HepG2 (cell line): ENCODE data around the gene CCNI2. TPM values are rescaled to one million over a fixed set of nuclear protein-coding genes. Genes with fewer than 3 reads are reported as not detected.
A peak's percentile ranks its signal among the peaks of the same experiment; 100 is the strongest.

Source experiments
- ATAC-seq: fragments of 200-7000 bp; cut with Tn5 transposase; 3 replicates; pipeline ENCODE4 v1.9.1; 2020; ENCODE audit warnings: mild to moderate bottlenecking, moderate library complexity
- BruUV-seq: library from RNA; stranded (reverse); fragments of 400-500 nt; replicated peaks from 2 replicates; lab custom pipeline; 2021; lab: Mats Ljungman, UMichigan
- CTCF ChIA-PET: fragments of 300-600 bp; formaldehyde crosslinking; extraction: SDS; loops from one replicate; lab custom pipeline; 2021; ENCODE audit warnings: low total read pairs, inconsistent platforms, low intra/inter-chr PET ratio; lab: Yijun Ruan, JAX
- POLR2A ChIA-PET: fragments of 350-600 bp; sonication (Branson Sonifier 250); formaldehyde crosslinking; loops from one replicate; lab custom pipeline; 2020; ENCODE audit warnings: antibody characterized with exemption, inconsistent platforms; lab: Yijun Ruan, JAX
- DNase-seq: peaks from one replicate; pipeline ENCODE4 v3.0.0-alpha.2; 2015; ENCODE audit warnings: low spot score
- FAIRE-seq: peaks from 3 replicates; lab custom pipeline; 2011; peaks lifted over from hg19 to GRCh38; lab: Jason Lieb, UNC
- H2AFZ ChIP-seq: one replicate; pipeline ENCODE4 v1.6.1; 2011; ENCODE audit warnings: low read length, inconsistent platforms
- H3K27ac ChIP-seq: fragments of 300-600 bp; 3 replicates; pipeline ENCODE4 v1.8.0; 2011; ENCODE audit warnings: mixed run types, mild to moderate bottlenecking, mixed read lengths, low read length, inconsistent platforms; ENCODE audit not compliant: insufficient read depth; ENCODE audit errors: extremely low read length
- H3K27me3 ChIP-seq, 2 experiments: fragments of 200-600 bp in 1 of 2; 2 replicates in 1 of 2; 3 replicates in 1 of 2; pipeline versions ENCODE4 v1.6.0 to v1.8.0; 2011; ENCODE audit warnings: low read length in 2 of 2, mild to moderate bottlenecking in 2 of 2, moderate library complexity in 2 of 2, inconsistent platforms in 1 of 2; ENCODE audit not compliant: insufficient read depth in 2 of 2, control insufficient read depth in 1 of 2
- H3K36me3 ChIP-seq, 2 experiments: fragments of 200-600 bp in 1 of 2; replicated peaks in 1 of 2; 2 replicates in 1 of 2; 3 replicates in 1 of 2; pipeline versions ENCODE4 v1.5.1 to v1.8.0; 2011; ENCODE audit warnings: low read length in 2 of 2, inconsistent platforms in 1 of 2; ENCODE audit not compliant: insufficient read depth in 2 of 2, control insufficient read depth in 1 of 2
- H3K4me1 ChIP-seq: 2 replicates; pipeline ENCODE4 v1.5.1; 2012; ENCODE audit warnings: low read length, inconsistent platforms; ENCODE audit not compliant: insufficient read depth
- H3K4me2 ChIP-seq: 2 replicates; pipeline ENCODE4 v1.6.0; 2011; ENCODE audit warnings: low read depth, low read length, inconsistent platforms
- H3K4me3 ChIP-seq, 3 experiments: fragments of 200-600 bp in 1 of 3; sonication (generic), shearing (Covaris generic) in 1 of 3; replicated peaks in 1 of 3; 2 replicates each; pipeline ENCODE4 v1.5.1; 2011 to 2016; ENCODE audit warnings: low read length in 3 of 3, inconsistent platforms in 2 of 3, low read depth in 2 of 3, mild to moderate bottlenecking in 2 of 3, control low read depth in 1 of 3, mixed read lengths in 1 of 3; ENCODE audit not compliant: insufficient read depth in 1 of 3
- H3K79me2 ChIP-seq: one replicate; pipeline ENCODE4 v1.6.1; 2011; ENCODE audit warnings: low read length, inconsistent platforms; ENCODE audit not compliant: insufficient read depth
- H3K9ac ChIP-seq: 2 replicates; pipeline ENCODE4 v1.6.0; 2011; ENCODE audit warnings: mild to moderate bottlenecking, low read depth, low read length, inconsistent platforms; ENCODE audit not compliant: insufficient read depth
- H3K9me3 ChIP-seq: 2 replicates; pipeline ENCODE4 v1.5.1; 2012; ENCODE audit warnings: mild to moderate bottlenecking, low read length
- H4K20me1 ChIP-seq: 2 replicates; pipeline ENCODE4 v1.6.0; 2011; ENCODE audit warnings: inconsistent platforms, mild to moderate bottlenecking, low read length, moderate library complexity; ENCODE audit not compliant: insufficient read depth
- AKNA ChIP-seq: sonication (generic); formaldehyde crosslinking; IDR thresholded peaks from 2 replicates; pipeline ENCODE4 v1.4.0; 2020; ENCODE audit warnings: missing genetic modification reagents, borderline replicate concordance
- CEBPB ChIP-seq: IDR thresholded peaks from 2 replicates; pipeline ENCODE4 v1.6.1; 2011; ENCODE audit warnings: low read depth, low read length, improper control_type of control experiment, borderline replicate concordance
- HOXA5 ChIP-seq: sonication (generic); formaldehyde crosslinking; IDR thresholded peaks from 2 replicates; pipeline ENCODE4 v1.4.0; 2020; ENCODE audit warnings: missing genetic modification reagents
- NAIF1 ChIP-seq: sonication (generic); formaldehyde crosslinking; IDR thresholded peaks from 2 replicates; pipeline ENCODE4 v1.5.0; 2020; ENCODE audit warnings: mild to moderate bottlenecking, missing genetic modification reagents, borderline replicate concordance
- NFIC ChIP-seq: IDR thresholded peaks from 2 replicates; pipeline ENCODE4 v1.6.1; 2012; ENCODE audit warnings: mild to moderate bottlenecking, low read length, inconsistent platforms
- SNAI1 ChIP-seq: sonication (generic); formaldehyde crosslinking; IDR thresholded peaks from 2 replicates; pipeline ENCODE4 v1.5.0; 2020; ENCODE audit warnings: mild to moderate bottlenecking, missing genetic modification reagents, borderline replicate concordance
- SRSF9 ChIP-seq: fragments of 200-400 bp; formaldehyde crosslinking; IDR thresholded peaks from 2 replicates; pipeline ENCODE4 v1.6.1; 2018; ENCODE audit warnings: borderline replicate concordance, mild to moderate bottlenecking, low read depth, low read length; ENCODE audit not compliant: insufficient read depth, poor library complexity, severe bottlenecking
- TCF7L2 ChIP-seq: IDR thresholded peaks from 2 replicates; pipeline ENCODE4 v1.6.1; 2011; ENCODE audit warnings: mild to moderate bottlenecking, low read depth, low read length, moderate library complexity
- ZFP82 ChIP-seq: sonication (generic); formaldehyde crosslinking; IDR thresholded peaks from 2 replicates; pipeline ENCODE4 v1.5.1; 2020; ENCODE audit warnings: mild to moderate bottlenecking, missing genetic modification reagents, borderline replicate concordance
- ZNF614 ChIP-seq: IDR thresholded peaks from 2 replicates; pipeline ENCODE4 v1.6.1; 2018; ENCODE audit warnings: missing biosample characterization, missing genetic modification reagents, inconsistent platforms, borderline replicate concordance
- WGBS: methylation state at CpG from one replicate; pipeline ENCODE4 v1.1.6; 2017; ENCODE audit warnings: low lambda C conversion rate; 5-methylcytosine and 5-hydroxymethylcytosine counted together
- in situ Hi-C: cut with HindIII; loops from 2 replicates; pipeline ENCODE4 v1.10.0; 2017; ENCODE audit warnings: low pct_unique_long_range_greater_than_20kb; ENCODE audit not compliant: extremely low pct_ligation_motif_present
- intact Hi-C: fragments of 100-400 bp; cut with micrococcal nuclease; formaldehyde crosslinking; loops from one replicate; pipeline ENCODE4 v1.10.0; 2022; ENCODE audit not compliant: unreplicated experiment
- polyA plus RNA-seq, 8 experiments: library from polyadenylated mRNA; depleted of rRNA in 3 of 8; stranded (reverse) in 7 of 8; unstranded in 1 of 8; fragments of >200 nt; fragmentation: Illumina TruSeq in 4 of 8; extraction: Trizol in 4 of 8; gene quantifications; 2 replicates each; pipeline versions ENCODE4 v1.2.1 to v1.2.3, GENCODE V29; 2011 to 2016; ENCODE audit warnings: low read depth in 4 of 8, missing spikeins in 1 of 8, mixed read lengths in 1 of 8; ENCODE audit not compliant: insufficient read depth in 1 of 8
- total RNA-seq, 5 experiments: library from RNA; depleted of rRNA; stranded (reverse); fragments of >200 nt; fragmentation: Illumina TruSeq; extraction: Trizol; gene quantifications; 2 replicates each; pipeline ENCODE4 v1.2.3, GENCODE V29; 2016; ENCODE audit warnings: low read depth in 1 of 5

The CCNI2 gene
- total and polyA plus RNA-seq, 2 of the 13 experiments (the other 11 are each of a cell fraction or from before 2014, with no cell fraction given) = not detected

GRCh38 chr5:132800545-132800944, 53.3 kb downstream of the CCNI2 start:
- WGBS = 77% methylated on average over 2 of the region's 2 CpGs
- no TSS peak for BruUV-seq
- H4K20me1 ChIP-seq = no peaks in the 10 kb centered on the region
- DNase-seq = no peak
- H3K9me3 ChIP-seq = no peaks in the 10 kb centered on the region
- H3K27me3 ChIP-seq = no peaks in the 10 kb centered on the region
- no peak for TF ChIP-seq SNAI1 (CRISPR knock-in tag)
- TF ChIP-seq TCF7L2 = no peak
- no peak for TF ChIP-seq CEBPB
- no peak for TF ChIP-seq AKNA
- TF ChIP-seq ZFP82 (CRISPR knock-in tag) = no peak
- no peak for TF ChIP-seq ZNF614
- TF ChIP-seq NAIF1 (CRISPR knock-in tag) = no peak
- TF ChIP-seq NFIC = no peak
- no peak for TF ChIP-seq SRSF9
- no peak for TF ChIP-seq HOXA5 (CRISPR knock-in tag)
- no peak overlapping the region for H3K9ac ChIP-seq
- no peak overlapping the region for H3K4me3 ChIP-seq
- intact Hi-C loops (no loop called here), in situ Hi-C loops (no loop called here)
- H2AFZ ChIP-seq = no peak overlapping the region
- peaks cover 37% of the 10 kb centered on the region for H3K4me1 ChIP-seq
- H3K36me3 ChIP-seq = no peaks in the 10 kb centered on the region; a peak in 1 of 5 replicates
- ATAC-seq = 0 out of 3 replicates have a peak, but pooled peaks have one; percentile 38
- peaks cover 6% of the 10 kb centered on the region for H3K79me2 ChIP-seq
- FAIRE-seq = no peak
- H3K4me2 ChIP-seq = 0 out of 2 replicates have a peak overlapping the region, but pooled peaks have one; percentile 6
- CTCF ChIA-PET = no interaction called here
- peak overlapping the region; percentile 28 for H3K27ac ChIP-seq
- POLR2A ChIA-PET = interaction anchor here (0.7 to 1.6 kb wide), 5 partner anchors 8 to 64 kb away, joined by 3 to 4 read pairs (median 3); partner anchors contain the start of gene KIF3A
